Measurements from ENCODE around the gene STEEP1.

Gene STEEP1

GRCh38 chrX:119549327-119550016 is 15.7 kb downstream of the STEEP1 start:
- Histone ChIP-seq H2AFZ (ENCODE audit: low read depth, low read length, severe bottlenecking) (no peak overlapping the region), H4K20me1 (ENCODE audit: low read depth, low read length) (no peaks in the 10 kb centered on the region), H3K4me3 (ENCODE audit: insufficient read depth, low read length, poor library complexity, severe bottlenecking) (peak overlapping the region; percentile 26), H3K9ac (ENCODE audit: low read length) (peak overlapping the region; percentile 22; the same call in 1 of the 2 replicates), H3K9me3 (ENCODE audit: insufficient read depth, low read length) (no peaks in the 10 kb centered on the region), H3K9me2 (replicated peaks; ENCODE audit: insufficient read depth, low read length) (no peaks in the 10 kb centered on the region), H3K36me3 (ENCODE audit: low read length) (no peaks in the 10 kb centered on the region), H3K79me2 (ENCODE audit: insufficient read depth, low read length) (peaks cover 3% of the 10 kb centered on the region; the same call in 1 of the 2 replicates), H3K27ac (ENCODE audit: low read depth, low read length) (peak overlapping the region; percentile 44; the same call in 1 of the 2 replicates), H3K27me3 (ENCODE audit: low read length) (no peaks in the 10 kb centered on the region), H3F3A (ENCODE audit: insufficient read depth) (no peaks in the 10 kb centered on the region), H3K4me2 (ENCODE audit: low read depth, low read length, poor library complexity, severe bottlenecking) (peak overlapping the region; percentile 57)
- TF ChIP-seq, protein P1, sequence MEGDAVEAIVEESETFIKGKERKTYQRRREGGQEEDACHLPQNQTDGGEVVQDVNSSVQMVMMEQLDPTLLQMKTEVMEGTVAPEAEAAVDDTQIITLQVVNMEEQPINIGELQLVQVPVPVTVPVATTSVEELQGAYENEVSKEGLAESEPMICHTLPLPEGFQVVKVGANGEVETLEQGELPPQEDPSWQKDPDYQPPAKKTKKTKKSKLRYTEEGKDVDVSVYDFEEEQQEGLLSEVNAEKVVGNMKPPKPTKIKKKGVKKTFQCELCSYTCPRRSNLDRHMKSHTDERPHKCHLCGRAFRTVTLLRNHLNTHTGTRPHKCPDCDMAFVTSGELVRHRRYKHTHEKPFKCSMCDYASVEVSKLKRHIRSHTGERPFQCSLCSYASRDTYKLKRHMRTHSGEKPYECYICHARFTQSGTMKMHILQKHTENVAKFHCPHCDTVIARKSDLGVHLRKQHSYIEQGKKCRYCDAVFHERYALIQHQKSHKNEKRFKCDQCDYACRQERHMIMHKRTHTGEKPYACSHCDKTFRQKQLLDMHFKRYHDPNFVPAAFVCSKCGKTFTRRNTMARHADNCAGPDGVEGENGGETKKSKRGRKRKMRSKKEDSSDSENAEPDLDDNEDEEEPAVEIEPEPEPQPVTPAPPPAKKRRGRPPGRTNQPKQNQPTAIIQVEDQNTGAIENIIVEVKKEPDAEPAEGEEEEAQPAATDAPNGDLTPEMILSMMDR (IDR thresholded peaks at IDR 0.05; ENCODE audit: insufficient read depth, low read length, poor library complexity, severe bottlenecking) = no peak
- TF ChIP-seq EZH2phosphoT487 (conservative IDR thresholded peaks at IDR 0.05; ENCODE audit: low read length) = no peak

DNA sequence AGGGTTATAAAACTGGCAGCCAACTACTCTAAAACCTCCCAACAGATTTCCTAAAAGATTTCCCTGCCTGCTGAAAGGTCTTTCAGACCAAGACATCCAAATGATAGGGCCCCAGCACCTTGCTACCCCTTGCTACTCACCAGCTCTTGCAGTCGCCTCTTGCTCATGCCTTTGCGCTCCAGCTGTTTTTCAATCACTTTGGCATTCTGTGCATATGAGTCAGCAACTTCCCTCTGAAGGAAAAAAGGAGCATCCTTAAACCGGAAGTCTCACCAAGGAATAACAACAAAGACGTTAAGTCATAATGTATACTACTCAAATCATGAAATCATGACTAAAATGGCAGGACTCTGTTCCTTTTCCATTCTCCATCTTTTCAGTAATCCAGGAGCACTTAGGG is 24.0 kb downstream of the STEEP1 start:
- H3K9me3 ChIP-seq (ENCODE audit: insufficient read depth, low read length) = no peaks in the 10 kb centered on the region
- H3K9ac ChIP-seq (ENCODE audit: low read length) = no peak overlapping the region
- no peaks in the 10 kb centered on the region for H3K9me2 ChIP-seq (replicated peaks; ENCODE audit: insufficient read depth, low read length)
- TF ChIP-seq, protein P1 (IDR thresholded peaks at IDR 0.05; ENCODE audit: insufficient read depth, low read length, poor library complexity, severe bottlenecking) = no peak
- TF ChIP-seq EZH2phosphoT487 (conservative IDR thresholded peaks at IDR 0.05; ENCODE audit: low read length) = no peak
- no peak overlapping the region for H3K4me2 ChIP-seq (ENCODE audit: low read depth, low read length, poor library complexity, severe bottlenecking)
- no peak overlapping the region for H2AFZ ChIP-seq (ENCODE audit: low read depth, low read length, severe bottlenecking)
- H3K4me3 ChIP-seq (ENCODE audit: insufficient read depth, low read length, poor library complexity, severe bottlenecking) = no peak overlapping the region
- H3K27me3 ChIP-seq (ENCODE audit: low read length) = no peaks in the 10 kb centered on the region
- no peaks in the 10 kb centered on the region; the same call in 1 of the 2 replicates for H3K79me2 ChIP-seq (ENCODE audit: insufficient read depth, low read length)
- H3F3A ChIP-seq (ENCODE audit: insufficient read depth) = no peaks in the 10 kb centered on the region
- H3K36me3 ChIP-seq (ENCODE audit: low read length) = no peaks in the 10 kb centered on the region
- no peaks in the 10 kb centered on the region for H4K20me1 ChIP-seq (ENCODE audit: low read depth, low read length)
- H3K27ac ChIP-seq (ENCODE audit: low read depth, low read length) = no peak overlapping the region

GRCh38 chrX:119539872-119540271 is 25.3 kb downstream of the STEEP1 start:
- H3K27ac ChIP-seq (ENCODE audit: low read depth, low read length) = no peak overlapping the region
- no peak overlapping the region for H3K4me2 ChIP-seq (ENCODE audit: low read depth, low read length, poor library complexity, severe bottlenecking)
- H3K4me3 ChIP-seq (ENCODE audit: insufficient read depth, low read length, poor library complexity, severe bottlenecking) = no peak overlapping the region
- no peaks in the 10 kb centered on the region for H3K79me2 ChIP-seq (ENCODE audit: insufficient read depth, low read length)
- H3K9me3 ChIP-seq (ENCODE audit: insufficient read depth, low read length) = no peaks in the 10 kb centered on the region
- H4K20me1 ChIP-seq (ENCODE audit: low read depth, low read length) = no peaks in the 10 kb centered on the region
- H3K9me2 ChIP-seq (replicated peaks; ENCODE audit: insufficient read depth, low read length) = no peaks in the 10 kb centered on the region
- no peak overlapping the region for H2AFZ ChIP-seq (ENCODE audit: low read depth, low read length, severe bottlenecking)
- TF ChIP-seq EZH2phosphoT487 (conservative IDR thresholded peaks at IDR 0.05; ENCODE audit: low read length) = no peak
- TF ChIP-seq, protein P1 (IDR thresholded peaks at IDR 0.05; ENCODE audit: insufficient read depth, low read length, poor library complexity, severe bottlenecking) = no peak
- H3K27me3 ChIP-seq (ENCODE audit: low read length) = no peaks in the 10 kb centered on the region
- H3F3A ChIP-seq (ENCODE audit: insufficient read depth) = no peaks in the 10 kb centered on the region
- H3K9ac ChIP-seq (ENCODE audit: low read length) = no peak overlapping the region
- H3K36me3 ChIP-seq (ENCODE audit: low read length) = no peaks in the 10 kb centered on the region

Data from SU-DHL-6 (cell line).